Neuronal stem cell (in vitro differentiated cells): Measurements from ENCODE around the gene FAM219A.

ENCODE experiments used
- DNase-seq: peaks from one replicate; pipeline ENCODE4 v3.0.0-alpha.2; 2013; ENCODE audit warnings: low spot score
- H2AFZ ChIP-seq: one replicate; pipeline ENCODE4 v1.6.1; 2013; ENCODE audit warnings: mild to moderate bottlenecking, low read length, inconsistent platforms
- H2AK5ac ChIP-seq: 2 replicates; pipeline ENCODE4 v1.6.1; 2013; ENCODE audit warnings: low read depth, mild to moderate bottlenecking, inconsistent platforms, low read length, moderate library complexity, mixed read lengths
- H2BK120ac ChIP-seq: 2 replicates; pipeline ENCODE4 v1.6.1; 2013; ENCODE audit warnings: low read depth, mild to moderate bottlenecking, inconsistent platforms, low read length, moderate library complexity, mixed read lengths
- H2BK12ac ChIP-seq: one replicate; pipeline ENCODE4 v1.6.1; 2013; ENCODE audit warnings: low read length, inconsistent platforms
- H2BK15ac ChIP-seq: 2 replicates; pipeline ENCODE4 v1.6.1; 2013; ENCODE audit warnings: mild to moderate bottlenecking, low read length, inconsistent platforms, mixed read lengths
- H2BK5ac ChIP-seq: one replicate; pipeline ENCODE4 v1.6.1; 2013; ENCODE audit warnings: inconsistent platforms, mild to moderate bottlenecking, low read length, moderate library complexity
- H3K14ac ChIP-seq: one replicate; pipeline ENCODE4 v1.6.1; 2013; ENCODE audit warnings: low read length, inconsistent platforms
- H3K18ac ChIP-seq: 2 replicates; pipeline ENCODE4 v1.6.1; 2013; ENCODE audit warnings: low read length, inconsistent platforms
- H3K23ac ChIP-seq: 2 replicates; pipeline ENCODE4 v1.6.1; 2013; ENCODE audit warnings: low read depth, mild to moderate bottlenecking, mixed read lengths, low read length, inconsistent platforms; ENCODE audit not compliant: poor library complexity
- H3K27ac ChIP-seq: replicated peaks from 3 replicates; pipeline ENCODE4 v1.5.1; 2013; ENCODE audit warnings: low read length, inconsistent platforms
- H3K27me3 ChIP-seq, 3 experiments: 2 replicates each; pipeline ENCODE4 v1.6.1; 2013; ENCODE audit warnings: low read length in 3 of 3, mild to moderate bottlenecking in 2 of 3, inconsistent platforms in 1 of 3, low read depth in 1 of 3, mixed read lengths in 1 of 3, moderate library complexity in 1 of 3; ENCODE audit not compliant: control insufficient read depth in 3 of 3, insufficient read depth in 3 of 3
- H3K36me3 ChIP-seq, 2 donors: replicated peaks in 1 of 2; 2 replicates each; pipeline ENCODE4 v1.6.1; 2013; ENCODE audit warnings: low read length in 2 of 2; ENCODE audit not compliant: control insufficient read depth in 2 of 2, insufficient read depth in 2 of 2
- H3K4ac ChIP-seq: 2 replicates; pipeline ENCODE4 v1.6.1; 2013; ENCODE audit warnings: inconsistent platforms, mild to moderate bottlenecking, low read length, moderate library complexity
- H3K4me1 ChIP-seq, 2 donors: 1 replicate in 1 of 2; 2 replicates in 1 of 2; pipeline ENCODE4 v1.6.1; 2013; ENCODE audit warnings: low read length in 2 of 2, low read depth in 1 of 2; ENCODE audit not compliant: control insufficient read depth in 2 of 2, insufficient read depth in 1 of 2
- H3K4me2 ChIP-seq: one replicate; pipeline ENCODE4 v1.6.1; 2013; ENCODE audit warnings: mild to moderate bottlenecking, low read length, inconsistent platforms; ENCODE audit not compliant: insufficient read depth, poor library complexity, severe bottlenecking
- H3K4me3 ChIP-seq, 2 donors: 2 replicates each; pipeline ENCODE4 v1.5.1; 2013; ENCODE audit warnings: low read length in 2 of 2, mild to moderate bottlenecking in 2 of 2, inconsistent platforms in 1 of 2, moderate library complexity in 1 of 2
- H3K79me1 ChIP-seq: one replicate; pipeline ENCODE4 v1.6.1; 2013; ENCODE audit warnings: low read depth, mild to moderate bottlenecking, inconsistent platforms, low read length, moderate library complexity
- H3K9ac ChIP-seq: one replicate; pipeline ENCODE4 v1.6.1; 2013; ENCODE audit warnings: mild to moderate bottlenecking, low read depth, low read length, inconsistent platforms; ENCODE audit not compliant: poor library complexity
- H3K9me3 ChIP-seq, 2 donors: replicated peaks in 1 of 2; 2 replicates each; pipeline versions ENCODE3 to v1.6.1; 2013; ENCODE audit warnings: low read length in 2 of 2, mild to moderate bottlenecking in 2 of 2, inconsistent platforms in 1 of 2, low read depth in 1 of 2, mixed read lengths in 1 of 2, moderate library complexity in 1 of 2; ENCODE audit not compliant: control insufficient read depth in 2 of 2, insufficient read depth in 1 of 2
- H4K8ac ChIP-seq: one replicate; pipeline ENCODE4 v1.6.1; 2013; ENCODE audit warnings: low read depth, mild to moderate bottlenecking, inconsistent platforms, low read length, moderate library complexity
- H4K91ac ChIP-seq: one replicate; pipeline ENCODE4 v1.6.1; 2013; ENCODE audit warnings: low read length, low read depth, mild to moderate bottlenecking, inconsistent platforms; ENCODE audit not compliant: poor library complexity
- WGBS, 2 donors: extraction: QIAGEN DNeasy Blood & Tissue Kit; methylation state at CpG; one replicate each; pipeline ENCODE4 v1.1.7; 2013; ENCODE audit warnings: missing lambda C conversion rate in 2 of 2, mixed read lengths in 1 of 2; ENCODE audit not compliant: insufficient read length in 2 of 2, insufficient replicate concordance in 1 of 2; ENCODE audit errors: extremely low coverage in 2 of 2; 5-methylcytosine and 5-hydroxymethylcytosine counted together

The FAM219A gene

DNA sequence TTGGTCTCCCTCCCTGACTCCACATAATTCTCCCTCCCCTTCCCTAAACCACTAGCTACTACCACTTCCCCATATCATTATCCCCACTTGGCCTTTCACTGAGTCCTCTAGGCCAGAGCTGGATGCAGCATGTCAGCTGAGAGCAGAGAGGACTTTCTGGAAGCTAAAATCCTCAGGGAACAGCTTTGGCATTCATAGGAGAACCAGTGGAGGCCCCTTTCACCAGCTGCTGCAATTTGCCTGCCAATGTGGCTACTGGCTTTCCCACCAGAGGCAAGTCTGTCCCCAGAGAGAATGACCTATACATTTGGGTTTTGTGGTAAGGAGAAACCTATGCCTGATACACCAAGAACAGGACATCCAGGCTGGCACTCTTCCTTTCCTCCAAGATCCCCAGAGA, 14.4 kb downstream of the FAM219A start:
- Histone ChIP-seq H3K14ac (no peak overlapping the region), H2AFZ (no peak overlapping the region), H2BK12ac (no peak overlapping the region), H3K79me1 (no peaks in the 10 kb centered on the region), H3K23ac (no peak overlapping the region), H2BK120ac (no peak overlapping the region), H3K4me2 (no peak overlapping the region), H3K9ac (no peak overlapping the region), H2AK5ac (no peak overlapping the region), H3K18ac (no peak overlapping the region), H4K8ac (no peak overlapping the region), H3K4ac (no peak overlapping the region), H3K27me3 (no peaks in the 10 kb centered on the region), H3K4me1 (peaks cover 0 to 2% of the 10 kb centered on the region in 2 donors), H3K36me3 (peaks cover 0 to 6% of the 10 kb centered on the region in 2 donors), H3K9me3 (no peaks in the 10 kb centered on the region), H2BK15ac (no peak overlapping the region), H4K91ac (no peak overlapping the region), H2BK5ac (no peak overlapping the region), H3K27ac (no peak overlapping the region), H3K4me3 (no peak overlapping the region)
- DNase-seq, result no peak

DNA sequence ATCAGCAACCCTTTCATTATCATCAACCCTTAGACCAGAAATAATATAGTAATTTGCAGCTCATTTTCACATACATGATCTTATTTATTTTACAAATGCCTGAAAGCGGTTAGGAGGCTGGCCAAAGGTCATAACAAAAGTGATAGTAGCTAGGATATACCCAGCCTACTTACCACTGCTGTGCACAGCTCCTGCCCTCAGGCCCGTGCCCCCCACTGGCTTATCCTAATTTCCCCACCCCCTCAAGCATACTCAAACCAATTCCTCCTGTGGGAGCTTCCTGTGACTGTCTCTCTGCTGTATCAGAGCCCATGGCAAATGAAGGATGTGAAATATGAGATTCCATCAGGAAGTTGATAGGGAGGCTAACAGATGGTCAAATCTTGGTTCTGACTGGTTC, 14.8 kb downstream of the FAM219A start:
- Histone ChIP-seq H3K9me3 (no peaks in the 10 kb centered on the region), H3K18ac (no peak overlapping the region), H3K4me3 (no peak overlapping the region), H2BK12ac (no peak overlapping the region), H3K4ac (no peak overlapping the region), H2BK120ac (no peak overlapping the region), H2BK15ac (no peak overlapping the region), H3K27ac (no peak overlapping the region), H3K36me3 (peaks cover 0 to 6% of the 10 kb centered on the region in 2 donors), H3K27me3 (no peaks in the 10 kb centered on the region), H3K4me1 (peaks cover 0 to 2% of the 10 kb centered on the region in 2 donors), H4K8ac (no peak overlapping the region), H3K23ac (no peak overlapping the region), H3K4me2 (no peak overlapping the region), H2AFZ (no peak overlapping the region), H3K14ac (no peak overlapping the region), H3K79me1 (no peaks in the 10 kb centered on the region), H4K91ac (no peak overlapping the region), H2AK5ac (no peak overlapping the region), H3K9ac (no peak overlapping the region), H2BK5ac (no peak overlapping the region)
- no CpG with 5 or more reads among the region's 2 CpGs for WGBS, 2 donors
- DNase-seq, result no peak

- Histone ChIP-seq H2BK12ac (no peak overlapping the region), H3K18ac (no peak overlapping the region), H2BK120ac (no peak overlapping the region), H2AFZ (no peak overlapping the region), H3K36me3 (peaks cover 0 to 6% of the 10 kb centered on the region in 2 donors), H3K79me1 (no peaks in the 10 kb centered on the region), H2BK5ac (no peak overlapping the region), H3K4ac (no peak overlapping the region), H3K9me3 (no peaks in the 10 kb centered on the region), H3K14ac (no peak overlapping the region), H3K4me2 (no peak overlapping the region), H3K27ac (no peak overlapping the region), H4K91ac (no peak overlapping the region), H3K4me3 (no peak overlapping the region), H3K9ac (no peak overlapping the region), H4K8ac (no peak overlapping the region), H2BK15ac (no peak overlapping the region), H3K4me1 (peaks cover 0 to 2% of the 10 kb centered on the region in 2 donors), H3K27me3 (no peaks in the 10 kb centered on the region), H3K23ac (no peak overlapping the region), H2AK5ac (no peak overlapping the region)
- no CpG with 5 or more reads among the region's 1 CpG for WGBS, 2 donors
- no peak for DNase-seq
Measured at GRCh38 chr9:34442770-34443169, 15.6 kb downstream of the FAM219A start.

- Histone ChIP-seq H3K27ac (no peak overlapping the region), H3K18ac (no peak overlapping the region), H3K14ac (no peak overlapping the region), H3K79me1 (no peaks in the 10 kb centered on the region), H2AK5ac (no peak overlapping the region), H3K23ac (no peak overlapping the region), H3K36me3 (peaks cover 0 to 10% of the 10 kb centered on the region in 2 donors), H4K91ac (no peak overlapping the region), H2BK120ac (no peak overlapping the region), H3K4me3 (no peak overlapping the region), H3K4me1 (peaks cover 0 to 2% of the 10 kb centered on the region in 2 donors), H3K9ac (no peak overlapping the region), H2AFZ (no peak overlapping the region), H3K4me2 (no peak overlapping the region), H2BK5ac (no peak overlapping the region), H2BK15ac (no peak overlapping the region), H2BK12ac (no peak overlapping the region), H3K27me3 (no peaks in the 10 kb centered on the region), H3K4ac (no peak overlapping the region), H4K8ac (no peak overlapping the region), H3K9me3 (no peaks in the 10 kb centered on the region)
- DNase-seq, result no peak
Measured at GRCh38 chr9:34440017-34440416, 18.4 kb downstream of the FAM219A start.
